HG03342 (cell line): ENCODE results near the gene SRRM4.
"Not testable (repeated sequence)": the region's sequence is repeated elsewhere in the genome, so short reads cannot be mapped to it uniquely, and the experiment has no call there.

Experiments used
- ATAC-seq: cut with Tn5 transposase; IDR thresholded peaks from one replicate; pipeline ENCODE4 v1.9.1; 2021; ENCODE audit warnings: mild to moderate bottlenecking, moderate library complexity; ENCODE audit not compliant: unreplicated experiment

The SRRM4 gene

GRCh38 chr12:119069147-119069642 is 87.9 kb downstream of the SRRM4 start:
- ATAC-seq, result no peak

GRCh38 chr12:119071176-119071575 is 89.8 kb downstream of the SRRM4 start:
- no peak for ATAC-seq

- no peak for ATAC-seq
These were observed 90.4 kb downstream of the SRRM4 start for GRCh38 chr12:119071638-119072231.

GRCh38 chr12:119072440-119072839 is 91.1 kb downstream of the SRRM4 start:
- no peak for ATAC-seq

- ATAC-seq, result no peak
These were observed 94.0 kb downstream of the SRRM4 start for GRCh38 chr12:119075222-119075787.

- no peak for ATAC-seq
These were observed 94.6 kb downstream of the SRRM4 start for GRCh38 chr12:119075918-119076317.

GRCh38 chr12:119079530-119079929 is 98.2 kb downstream of the SRRM4 start:
- ATAC-seq, result no peak

- ATAC-seq, result no peak
These were observed 100.7 kb downstream of the SRRM4 start for GRCh38 chr12:119082016-119082415.

GRCh38 chr12:119082496-119082895 is 101.2 kb downstream of the SRRM4 start:
- no peak for ATAC-seq

GRCh38 chr12:119088685-119089379 is 107.5 kb downstream of the SRRM4 start:
- no peak for ATAC-seq

- ATAC-seq, result no peak
These were observed 108.2 kb downstream of the SRRM4 start for GRCh38 chr12:119089380-119090013.

- no peak for ATAC-seq
These were observed 108.9 kb downstream of the SRRM4 start for GRCh38 chr12:119090276-119090675.

GRCh38 chr12:119090865-119091264 is 109.5 kb downstream of the SRRM4 start:
- no peak for ATAC-seq

GRCh38 chr12:119096429-119097202 is 115.3 kb downstream of the SRRM4 start:
- no peak for ATAC-seq

GRCh38 chr12:119100933-119101332 is 119.6 kb downstream of the SRRM4 start:
- ATAC-seq, result no peak

GRCh38 chr12:119102274-119102673 is 120.9 kb downstream of the SRRM4 start:
- no peak for ATAC-seq

GRCh38 chr12:119102714-119103113 is 121.4 kb downstream of the SRRM4 start:
- ATAC-seq, result no peak

- not testable (repeated sequence) for ATAC-seq
These were observed 123.6 kb downstream of the SRRM4 start for GRCh38 chr12:119104969-119105368.

- ATAC-seq, result no peak
These were observed 132.2 kb downstream of the SRRM4 start for GRCh38 chr12:119113496-119113986.

- ATAC-seq, result no peak
These were observed 133.0 kb downstream of the SRRM4 start for GRCh38 chr12:119114294-119114693.
